ENCODE measurements around the gene NIPA2.
"Not testable (repeated sequence)": the region's sequence is repeated elsewhere in the genome, so short reads cannot be mapped to it uniquely, and the experiment has no call there.

The NIPA2 gene

GRCh38 chr15:22838292-22839042 is at the start of gene NIPA2:
Gene NIPA2 (plus strand): TSS chr15:22838666. CDS start chr15:22851732, 13,066 bp downstream.
- DNase-seq (ENCODE audit: low read depth, low spot score) = peak; percentile 93

GRCh38 chr15:22794063-22794462 is 44.4 kb upstream of the NIPA2 start:
- no peak for DNase-seq (ENCODE audit: low read depth, low spot score)

DNA sequence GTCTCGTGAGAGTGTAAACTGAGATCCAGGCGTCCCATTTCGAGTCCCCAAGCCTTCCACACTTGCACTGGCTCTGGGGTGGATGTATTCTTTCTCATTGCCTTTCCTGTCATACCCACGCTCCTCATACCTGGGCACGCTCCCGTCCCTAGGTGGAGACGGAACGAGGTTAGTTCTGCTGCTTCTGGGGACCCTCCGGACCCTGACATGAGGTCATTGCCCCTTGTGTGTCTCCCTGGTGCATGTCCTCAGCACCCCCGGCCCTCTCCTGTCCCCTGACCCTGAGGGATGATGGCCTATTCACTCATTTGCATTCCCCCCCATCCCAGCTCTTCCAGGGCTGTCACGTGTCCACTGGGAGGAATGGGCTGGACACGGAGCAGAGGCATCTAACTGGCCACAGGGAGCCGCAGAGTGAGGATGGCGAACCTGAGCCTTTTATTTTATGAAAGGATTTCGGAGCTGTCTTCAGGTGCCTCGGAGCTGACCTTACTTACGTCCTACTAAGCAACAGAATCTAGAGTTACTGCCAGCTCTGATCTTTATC is 43.8 kb upstream of the NIPA2 start:
- no peak for DNase-seq (ENCODE audit: low read depth, low spot score)

GRCh38 chr15:22795206-22796063 is 43.0 kb upstream of the NIPA2 start:
- DNase-seq (ENCODE audit: low read depth, low spot score) = no peak

GRCh38 chr15:22796079-22796478 is 42.4 kb upstream of the NIPA2 start:
- DNase-seq (ENCODE audit: low read depth, low spot score) = no peak

GRCh38 chr15:22799902-22800301 is 38.6 kb upstream of the NIPA2 start:
- no peak for DNase-seq (ENCODE audit: low read depth, low spot score)

DNA sequence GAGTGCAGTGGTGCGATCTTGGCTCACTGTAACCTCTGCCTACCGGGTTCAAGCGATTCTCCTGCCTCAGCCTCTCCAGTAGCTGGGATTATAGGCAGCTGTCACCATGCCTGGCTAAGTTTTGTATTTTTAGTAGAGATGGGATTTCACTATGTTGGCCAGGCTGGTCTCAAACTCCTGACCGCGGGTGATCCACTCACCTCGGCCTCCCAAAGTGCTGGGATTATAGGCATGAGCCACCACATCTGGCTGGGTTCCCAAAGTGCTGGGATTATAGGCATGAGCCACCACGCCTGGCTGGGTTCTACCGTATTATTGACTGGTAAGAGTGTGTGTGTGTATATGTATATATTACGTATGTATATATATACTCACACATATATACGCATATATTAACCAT is 35.5 kb upstream of the NIPA2 start:
- DNase-seq (ENCODE audit: low read depth, low spot score) = not testable (repeated sequence)

DNA sequence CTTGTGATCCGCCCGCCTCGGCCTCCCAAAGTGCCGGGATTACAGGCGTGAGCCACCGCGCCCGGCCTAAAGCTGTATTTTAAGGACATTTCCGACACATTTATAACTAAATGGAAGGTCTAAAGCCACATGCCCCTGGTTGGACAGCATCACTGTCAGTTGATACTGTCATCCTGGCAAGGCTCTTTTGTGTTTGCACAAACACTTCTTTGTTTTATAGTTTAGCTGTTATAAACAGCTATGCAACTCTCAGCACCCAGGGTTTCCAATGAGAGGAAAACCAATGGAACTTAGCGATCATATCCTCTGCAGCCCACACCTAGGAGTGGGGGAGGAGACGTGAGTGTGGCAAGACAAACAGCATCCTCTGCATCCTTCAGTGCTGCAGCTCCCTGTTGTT is 32.3 kb upstream of the NIPA2 start:
- DNase-seq (ENCODE audit: low read depth, low spot score) = no peak

DNA sequence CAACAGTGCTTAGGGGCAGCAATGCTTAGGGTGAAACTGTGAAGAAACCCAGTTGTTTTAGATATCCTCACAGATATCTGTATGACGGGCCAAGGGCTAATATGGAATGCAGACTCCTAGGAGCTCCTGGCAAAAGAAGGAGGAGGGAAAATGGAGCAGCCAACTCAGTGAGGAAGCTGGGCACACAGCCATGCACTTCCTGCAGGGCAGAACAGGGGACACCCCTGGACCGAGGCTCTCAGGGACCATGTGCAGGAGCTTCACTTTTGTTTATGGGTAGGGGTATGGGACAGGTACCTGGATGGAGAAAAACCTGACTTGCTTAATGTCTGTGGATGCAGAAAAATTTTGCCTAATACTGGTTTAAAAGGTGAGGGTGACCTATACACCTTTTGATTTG is 31.8 kb upstream of the NIPA2 start:
- DNase-seq (ENCODE audit: low read depth, low spot score) = no peak

- DNase-seq (ENCODE audit: low read depth, low spot score) = not testable (repeated sequence)
These were observed 30.6 kb upstream of the NIPA2 start for GRCh38 chr15:22807831-22808230.

GRCh38 chr15:22808240-22808639 is 30.2 kb upstream of the NIPA2 start:
- no peak for DNase-seq (ENCODE audit: low read depth, low spot score)

- DNase-seq (ENCODE audit: low read depth, low spot score) = no peak
These were observed 29.6 kb upstream of the NIPA2 start for GRCh38 chr15:22808761-22809280.

DNA sequence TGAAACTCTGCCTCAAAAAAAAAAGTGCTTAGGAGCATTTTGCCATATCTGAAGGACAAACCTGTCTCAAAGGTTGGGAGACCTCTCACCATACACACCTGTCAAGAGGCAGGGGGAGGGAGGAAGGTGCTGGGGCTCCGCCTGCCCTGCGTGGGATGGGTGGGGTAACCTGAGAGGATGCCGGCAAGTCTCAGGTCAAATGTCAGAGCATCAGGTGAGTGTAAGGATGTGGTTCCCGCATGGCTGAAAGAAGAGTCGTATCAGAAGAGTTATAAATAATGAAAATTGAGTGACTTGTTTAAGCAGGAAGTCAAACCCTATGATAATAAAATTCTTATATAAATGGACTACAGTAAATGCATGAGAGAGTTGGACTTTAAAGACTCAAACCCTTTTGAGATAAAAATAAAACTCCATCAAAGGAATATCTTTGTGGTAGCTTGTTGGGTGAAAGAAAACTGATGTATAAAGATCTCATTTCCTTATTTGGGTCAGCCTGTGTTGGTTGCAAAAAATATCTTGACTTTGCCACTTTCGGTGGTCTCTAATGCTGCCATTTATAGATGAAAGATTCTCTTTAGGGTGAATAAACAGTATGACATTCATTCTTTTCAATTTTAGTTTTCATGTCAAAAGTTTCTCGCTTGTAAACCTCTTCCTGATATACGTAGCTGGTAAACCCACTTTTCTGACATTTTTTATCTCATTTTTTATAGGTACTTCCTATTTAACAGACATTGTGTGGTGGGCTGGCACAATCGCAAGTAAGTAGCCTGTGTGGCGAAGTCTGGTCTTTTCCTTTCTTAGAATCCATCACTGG is 28.2 kb upstream of the NIPA2 start:
- DNase-seq (ENCODE audit: low read depth, low spot score) = no peak

- DNase-seq (ENCODE audit: low read depth, low spot score) = no peak
These were observed 27.6 kb upstream of the NIPA2 start for GRCh38 chr15:22810853-22811338.

DNA sequence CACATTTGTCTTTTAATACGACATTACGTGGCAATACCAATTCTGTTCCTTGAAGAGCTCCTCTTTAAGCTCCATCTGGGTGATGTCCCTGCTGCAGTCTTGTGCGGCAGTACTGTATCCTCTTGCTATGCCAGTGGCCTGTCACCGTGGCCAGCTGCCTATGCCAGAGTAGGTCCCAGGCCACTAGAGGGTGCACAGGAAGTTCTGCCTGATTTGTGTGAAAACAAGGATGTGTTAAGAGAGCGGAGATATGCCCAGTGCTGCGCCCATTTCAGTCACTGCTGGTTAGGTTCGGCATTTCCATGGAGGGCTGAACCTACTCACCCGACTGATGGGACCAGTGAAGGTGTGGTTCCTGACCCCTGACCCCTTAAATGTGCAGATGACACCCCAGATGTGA is 26.8 kb upstream of the NIPA2 start:
- no peak for DNase-seq (ENCODE audit: low read depth, low spot score)

- DNase-seq (ENCODE audit: low read depth, low spot score) = no peak
These were observed 24.6 kb upstream of the NIPA2 start for GRCh38 chr15:22813844-22814243.

DNA sequence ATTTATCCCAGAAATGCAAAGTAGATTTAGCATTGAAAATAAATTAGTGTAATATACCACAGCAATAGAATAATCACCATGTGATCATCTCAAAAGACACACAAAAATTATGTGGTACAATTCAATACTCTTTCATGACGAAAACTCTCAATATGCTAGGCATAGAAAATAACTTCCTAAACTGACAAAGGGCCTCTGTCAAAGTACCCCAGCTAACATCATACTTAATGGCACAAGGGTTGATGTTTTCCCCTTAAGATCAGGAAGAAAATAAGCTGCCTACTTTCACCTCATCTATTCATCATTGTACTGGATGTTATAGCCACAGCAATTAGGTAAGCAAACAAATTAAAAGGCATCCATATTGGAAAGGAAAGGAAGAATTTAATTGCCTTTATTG is 22.7 kb upstream of the NIPA2 start:
- DNase-seq (ENCODE audit: low read depth, low spot score) = no peak

- no peak for DNase-seq (ENCODE audit: low read depth, low spot score)
These were observed 18.8 kb upstream of the NIPA2 start for GRCh38 chr15:22819651-22820050.

DNA sequence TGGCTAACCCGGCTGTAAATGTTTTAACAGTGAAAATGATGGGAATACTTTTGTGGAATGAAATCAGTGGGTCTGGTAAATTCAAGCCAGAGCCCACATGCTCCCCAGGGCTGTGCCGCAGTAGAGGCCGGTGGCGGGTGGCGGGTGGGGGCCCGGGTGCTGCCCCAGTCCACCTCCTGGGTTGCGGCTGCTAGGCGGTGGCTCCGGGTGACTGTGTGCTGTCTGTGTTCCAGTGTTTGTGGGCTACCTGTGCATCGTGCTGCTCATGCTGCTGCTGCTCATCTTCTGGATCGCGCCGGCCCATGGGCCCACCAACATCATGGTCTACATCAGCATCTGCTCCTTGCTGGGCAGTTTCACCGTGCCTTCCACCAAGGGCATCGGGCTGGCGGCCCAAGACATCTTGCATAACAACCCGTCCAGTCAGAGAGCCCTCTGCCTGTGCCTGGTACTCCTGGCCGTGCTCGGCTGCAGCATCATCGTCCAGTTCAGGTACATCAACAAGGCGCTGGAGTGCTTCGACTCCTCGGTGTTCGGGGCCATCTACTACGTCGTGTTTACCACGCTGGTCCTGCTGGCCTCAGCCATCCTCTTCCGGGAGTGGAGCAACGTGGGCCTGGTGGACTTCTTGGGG is 14.9 kb upstream of the NIPA2 start:
- DNase-seq (ENCODE audit: low read depth, low spot score) = no peak

GRCh38 chr15:22827125-22827524 is 11.3 kb upstream of the NIPA2 start:
- no peak for DNase-seq (ENCODE audit: low read depth, low spot score)

GRCh38 chr15:22831473-22831872 is 7.0 kb upstream of the NIPA2 start:
- no peak for DNase-seq (ENCODE audit: low read depth, low spot score)

Measured in activated naive CD8-positive, alpha-beta T cell treated with anti-CD3 and anti-CD28 coated beads, Interleukin-2, amount 50 U/mL, for 16 hours (primary cell).